ENCODE results near the gene PGLYRP4.

Gene PGLYRP4

GRCh38 chr1:153374071-153374470, 25.4 kb upstream of the PGLYRP4 start:
- no peak for DNase-seq

- no peak for DNase-seq
Observed at GRCh38 chr1:153372571-153372970, 23.9 kb upstream of the PGLYRP4 start.

- no peak for DNase-seq
Observed at GRCh38 chr1:153371231-153371630, 22.6 kb upstream of the PGLYRP4 start.

- DNase-seq = no peak
Observed at GRCh38 chr1:153370146-153370545, 21.5 kb upstream of the PGLYRP4 start.

- DNase-seq = no peak
Observed at GRCh38 chr1:153368495-153368894, 19.9 kb upstream of the PGLYRP4 start.

- DNase-seq = no peak
Observed at GRCh38 chr1:153367090-153367489, 18.4 kb upstream of the PGLYRP4 start.

- DNase-seq = no peak
Observed at GRCh38 chr1:153366261-153366660, 17.6 kb upstream of the PGLYRP4 start.

- DNase-seq = no peak
Observed at GRCh38 chr1:153365696-153366095, 17.1 kb upstream of the PGLYRP4 start.

GRCh38 chr1:153364766-153365666, 16.4 kb upstream of the PGLYRP4 start:
- DNase-seq = no peak

GRCh38 chr1:153364156-153364555, 15.5 kb upstream of the PGLYRP4 start:
- no peak for DNase-seq

GRCh38 chr1:153363641-153364040, 15.0 kb upstream of the PGLYRP4 start:
- no peak for DNase-seq

- no peak for DNase-seq
Observed at GRCh38 chr1:153362187-153362775, 13.6 kb upstream of the PGLYRP4 start.

GRCh38 chr1:153361480-153362109, 13.0 kb upstream of the PGLYRP4 start:
- DNase-seq = no peak

- DNase-seq = no peak
Observed at GRCh38 chr1:153360592-153361479, 12.2 kb upstream of the PGLYRP4 start.

- DNase-seq = no peak
Observed at GRCh38 chr1:153360190-153360589, 11.5 kb upstream of the PGLYRP4 start.

GRCh38 chr1:153359241-153359640, 10.6 kb upstream of the PGLYRP4 start:
- DNase-seq = no peak

- no peak for DNase-seq
Observed at GRCh38 chr1:153358691-153358975, 10.0 kb upstream of the PGLYRP4 start.

GRCh38 chr1:153357853-153358690, 9.4 kb upstream of the PGLYRP4 start, which contains the start of gene S100A9:
TSS of gene S100A9 (plus strand) at chr1:153357854. CDS start at chr1:153358284, 430 bp downstream.
- no peak for DNase-seq

GRCh38 chr1:153357076-153357852, 8.6 kb upstream of the PGLYRP4 start:
- DNase-seq = no peak

GRCh38 chr1:153356392-153357075, 7.9 kb upstream of the PGLYRP4 start:
- no peak for DNase-seq
